Keratinocyte (primary cell): ENCODE data around the gene MACROH2A2. TPM values are rescaled to one million over a fixed set of nuclear protein-coding genes. Genes with fewer than 3 reads are reported as not detected.

ENCODE experiments used
- DNase-seq: peaks from one replicate; pipeline ENCODE4 v3.0.0-alpha.2; 2011; ENCODE audit warnings: low read depth, missing footprints, low spot score
- FAIRE-seq: peaks from 2 replicates; lab custom pipeline; 2011; peaks lifted over from hg19 to GRCh38; lab: Jason Lieb, UNC
- H2AFZ ChIP-seq: 2 replicates; pipeline ENCODE4 v1.6.0; 2012; ENCODE audit warnings: low read length, control low read depth, inconsistent platforms; ENCODE audit not compliant: control insufficient read depth
- H3K27ac ChIP-seq: 2 replicates; pipeline ENCODE4 v1.5.1; 2011; ENCODE audit warnings: low read length; ENCODE audit not compliant: control insufficient read depth, insufficient read depth
- H3K27me3 ChIP-seq: 3 replicates; pipeline ENCODE4 v1.6.0; 2011; ENCODE audit warnings: low read length; ENCODE audit not compliant: control insufficient read depth, insufficient read depth; ENCODE audit errors: extremely low read depth
- H3K36me3 ChIP-seq, 2 experiments: 2 replicates in 1 of 2; 3 replicates in 1 of 2; pipeline ENCODE4 v1.5.1; 2011; ENCODE audit warnings: low read length in 2 of 2, mild to moderate bottlenecking in 1 of 2; ENCODE audit not compliant: control insufficient read depth in 2 of 2, insufficient read depth in 2 of 2; ENCODE audit errors: extremely low read depth in 1 of 2
- H3K4me1 ChIP-seq: 3 replicates; pipeline ENCODE4 v1.5.1; 2011; ENCODE audit warnings: low read length; ENCODE audit not compliant: control insufficient read depth, insufficient read depth; ENCODE audit errors: extremely low read depth
- H3K4me2 ChIP-seq: 3 replicates; pipeline ENCODE4 v1.6.0; 2011; ENCODE audit warnings: low read depth, low read length; ENCODE audit not compliant: control insufficient read depth, insufficient read depth; ENCODE audit errors: extremely low read depth
- H3K4me3 ChIP-seq, 3 experiments: fragments of 200-600 bp in 1 of 3; sonication (generic) in 1 of 3; 2 replicates in 2 of 3; 3 replicates in 1 of 3; pipeline ENCODE4 v1.5.1; 2011 to 2016; ENCODE audit warnings: low read length in 3 of 3, mild to moderate bottlenecking in 3 of 3, control low read depth in 2 of 3, inconsistent platforms in 1 of 3, low read depth in 1 of 3, mixed read lengths in 1 of 3, mixed run types in 1 of 3, moderate library complexity in 1 of 3; ENCODE audit not compliant: control insufficient read depth in 2 of 3, insufficient read depth in 2 of 3; ENCODE audit errors: extremely low read depth in 1 of 3
- H3K79me2 ChIP-seq: 2 replicates; pipeline ENCODE4 v1.6.0; 2012; ENCODE audit warnings: low read length; ENCODE audit not compliant: control insufficient read depth, insufficient read depth
- H3K9ac ChIP-seq: 3 replicates; pipeline ENCODE4 v1.6.0; 2011; ENCODE audit warnings: low read length; ENCODE audit not compliant: control insufficient read depth, insufficient read depth; ENCODE audit errors: extremely low read depth
- H3K9me1 ChIP-seq: 3 replicates; pipeline ENCODE4 v1.6.0; 2011; ENCODE audit warnings: low read length; ENCODE audit not compliant: control insufficient read depth, insufficient read depth; ENCODE audit errors: extremely low read depth
- H3K9me3 ChIP-seq: 2 replicates; pipeline ENCODE4 v1.5.1; 2012; ENCODE audit warnings: low read depth, low read length; ENCODE audit not compliant: control insufficient read depth
- H4K20me1 ChIP-seq: 3 replicates; pipeline ENCODE4 v1.6.0; 2011; ENCODE audit warnings: low read length; ENCODE audit not compliant: control insufficient read depth, insufficient read depth; ENCODE audit errors: extremely low read depth
- EZH2 ChIP-seq: IDR thresholded peaks from one replicate; pipeline ENCODE4 v1.6.1; 2012; ENCODE audit warnings: inconsistent platforms, mild to moderate bottlenecking, low read length, moderate library complexity
- dilution Hi-C: fragments of 300-500 bp; cut with MboI; formaldehyde crosslinking; loops from one replicate; pipeline ENCODE4 v1.7.0; 2020; ENCODE audit warnings: low sequenced_read_pairs; ENCODE audit not compliant: extremely low pct_ligation_motif_present
- polyA plus RNA-seq, 5 experiments: library from polyadenylated mRNA; depleted of rRNA in 3 of 5; stranded (reverse) in 3 of 5; stranded (forward) in 1 of 5; unstranded in 1 of 5; fragments of >200 nt; gene quantifications; 1 replicate in 1 of 5; 2 replicates in 3 of 5; 3 replicates in 1 of 5; pipeline versions ENCODE4 v1.2.1 to v1.2.3, GENCODE V29; 2011 to 2012; ENCODE audit warnings: missing spikeins in 2 of 5, low read depth in 1 of 5, low replicate concordance in 1 of 5
- TF ChIP-seq, protein P1 (sequence below), 3 experiments: IDR thresholded peaks in 1 of 3; conservative IDR thresholded peaks in 1 of 3; optimal IDR thresholded peaks in 1 of 3; 2 replicates in 2 of 3; 3 replicates in 1 of 3; pipeline versions ENCODE3 to v1.5.1; 2011; ENCODE audit warnings: low read length in 3 of 3, mild to moderate bottlenecking in 3 of 3, moderate library complexity in 2 of 3, control low read depth in 1 of 3, inconsistent platforms in 1 of 3; ENCODE audit not compliant: insufficient read depth in 2 of 3; ENCODE audit errors: extremely low read depth in 1 of 3

Gene MACROH2A2
- polyA plus RNA-seq, 1 donor (not counting 4 experiments of a cell fraction or from before 2014, with no cell fraction given): 11.6 TPM

DNA sequence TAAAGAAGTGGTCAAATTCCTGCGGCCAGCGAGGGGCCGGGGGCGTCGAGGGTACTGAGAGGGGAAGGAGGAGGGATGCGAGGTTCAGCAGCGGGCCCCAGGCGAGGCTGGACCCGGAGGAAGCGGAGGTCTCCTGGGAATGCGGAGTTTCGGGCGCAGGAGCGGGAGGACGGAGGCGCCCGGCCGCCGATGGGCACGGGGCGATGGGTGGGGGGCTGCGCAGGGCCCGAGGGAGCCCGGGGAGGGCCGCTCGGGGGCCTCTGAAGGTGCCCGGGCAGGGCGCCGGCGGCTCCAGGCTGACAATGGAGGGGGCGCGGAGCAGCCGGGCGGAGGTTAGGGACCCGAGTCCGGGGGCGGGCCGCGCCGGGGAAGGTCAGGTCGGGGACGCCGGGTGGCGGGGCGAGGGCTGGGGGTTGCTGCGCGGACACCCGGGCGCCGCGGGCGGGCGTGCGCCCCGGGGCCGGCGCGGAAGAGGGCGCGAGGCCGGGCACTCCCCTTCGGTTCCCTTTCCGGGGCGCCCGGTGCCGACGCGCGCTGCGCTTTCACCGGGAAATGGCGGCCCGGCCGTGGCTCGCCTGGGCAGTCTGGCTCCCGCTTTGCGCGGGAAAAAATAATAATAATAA, 683 bp downstream of the MACROH2A2 start:
- FAIRE-seq: no peak
- no peaks in the 10 kb centered on the region for H4K20me1 ChIP-seq
- H3K9me1 ChIP-seq: no peaks in the 10 kb centered on the region
- H3K4me2 ChIP-seq: peak overlapping the region; percentile 81
- H3K79me2 ChIP-seq: peaks cover 4% of the 10 kb centered on the region
- H3K27me3 ChIP-seq: peaks cover 3% of the 10 kb centered on the region
- peak overlapping the region; percentile 93 for H2AFZ ChIP-seq
- dilution Hi-C loops: no loop called here
- H3K9ac ChIP-seq: peak overlapping the region; percentile 77
- H3K9me3 ChIP-seq: no peaks in the 10 kb centered on the region
- no peaks in the 10 kb centered on the region for H3K36me3 ChIP-seq
- no peak for DNase-seq
- TF ChIP-seq, protein P1, sequence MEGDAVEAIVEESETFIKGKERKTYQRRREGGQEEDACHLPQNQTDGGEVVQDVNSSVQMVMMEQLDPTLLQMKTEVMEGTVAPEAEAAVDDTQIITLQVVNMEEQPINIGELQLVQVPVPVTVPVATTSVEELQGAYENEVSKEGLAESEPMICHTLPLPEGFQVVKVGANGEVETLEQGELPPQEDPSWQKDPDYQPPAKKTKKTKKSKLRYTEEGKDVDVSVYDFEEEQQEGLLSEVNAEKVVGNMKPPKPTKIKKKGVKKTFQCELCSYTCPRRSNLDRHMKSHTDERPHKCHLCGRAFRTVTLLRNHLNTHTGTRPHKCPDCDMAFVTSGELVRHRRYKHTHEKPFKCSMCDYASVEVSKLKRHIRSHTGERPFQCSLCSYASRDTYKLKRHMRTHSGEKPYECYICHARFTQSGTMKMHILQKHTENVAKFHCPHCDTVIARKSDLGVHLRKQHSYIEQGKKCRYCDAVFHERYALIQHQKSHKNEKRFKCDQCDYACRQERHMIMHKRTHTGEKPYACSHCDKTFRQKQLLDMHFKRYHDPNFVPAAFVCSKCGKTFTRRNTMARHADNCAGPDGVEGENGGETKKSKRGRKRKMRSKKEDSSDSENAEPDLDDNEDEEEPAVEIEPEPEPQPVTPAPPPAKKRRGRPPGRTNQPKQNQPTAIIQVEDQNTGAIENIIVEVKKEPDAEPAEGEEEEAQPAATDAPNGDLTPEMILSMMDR (optimal IDR thresholded peaks at IDR 0.05 in 1 of 3, IDR thresholded peaks at IDR 0.05 in 1 of 3, conservative IDR thresholded peaks at IDR 0.05 in 1 of 3; ENCODE audit: extremely low read depth in 1 of 3, insufficient read depth in 2 of 3, low read length in 3 of 3): no peak
- no peak for TF ChIP-seq EZH2
- peak overlapping the region; percentile 74 to 88 (median 75) for H3K4me3 ChIP-seq
- H3K27ac ChIP-seq: peak overlapping the region; percentile 37
- H3K4me1 ChIP-seq: peaks cover 9% of the 10 kb centered on the region

DNA sequence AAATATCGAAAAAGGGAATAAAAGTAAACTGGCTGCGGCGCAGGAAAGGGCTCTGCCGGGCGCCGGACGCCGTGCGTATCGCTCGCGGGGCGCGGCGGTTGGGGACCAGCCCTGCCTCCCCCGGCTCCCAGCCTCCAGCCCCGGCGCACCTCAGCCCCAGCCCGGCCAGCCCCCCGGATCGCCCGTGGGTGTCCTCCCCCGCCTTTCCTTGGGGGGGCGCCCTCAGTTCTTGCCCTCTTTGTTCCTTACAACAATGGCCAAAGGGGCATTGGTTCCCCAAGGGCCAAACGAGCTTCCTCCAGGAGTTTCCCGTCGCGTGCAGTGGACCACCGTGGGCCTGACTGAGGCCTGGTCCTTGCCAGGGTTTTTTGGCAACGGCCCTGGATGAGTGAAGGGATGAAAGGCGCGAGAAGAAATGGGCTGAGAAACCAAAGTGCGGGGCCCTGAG, 1.2 kb downstream of the MACROH2A2 start:
- Histone ChIP-seq H3K9me1 (no peaks in the 10 kb centered on the region), H3K27ac (no peak overlapping the region), H3K36me3 (no peaks in the 10 kb centered on the region), H2AFZ (peak overlapping the region; percentile 70), H3K4me2 (peak overlapping the region; percentile 65), H3K4me3 (peak overlapping the region; percentile 58 to 88 (median 74)), H4K20me1 (no peaks in the 10 kb centered on the region), H3K4me1 (peaks cover 9% of the 10 kb centered on the region), H3K27me3 (peaks cover 3% of the 10 kb centered on the region), H3K79me2 (peaks cover 4% of the 10 kb centered on the region), H3K9me3 (no peaks in the 10 kb centered on the region), H3K9ac (peak overlapping the region; percentile 77)
- DNase-seq (no peak), FAIRE-seq (no peak)
- dilution Hi-C loops: no loop called here
- TF ChIP-seq, protein P1 (optimal IDR thresholded peaks at IDR 0.05 in 1 of 3, IDR thresholded peaks at IDR 0.05 in 1 of 3, conservative IDR thresholded peaks at IDR 0.05 in 1 of 3; ENCODE audit: extremely low read depth in 1 of 3, insufficient read depth in 2 of 3, low read length in 3 of 3): peak; percentile 14 to 57 (median 15)
- no peak for TF ChIP-seq EZH2
